ENCODE measurements around the gene VMAC.

Gene VMAC

GRCh38 chr19:5933391-5934068, 28.9 kb downstream of the VMAC start:
- H3K27me3 ChIP-seq (replicated peaks; ENCODE audit: control insufficient read depth, insufficient read depth, low read length) = no peaks in the 10 kb centered on the region
- no peak overlapping the region for H3K4me3 ChIP-seq (replicated peaks; ENCODE audit: low read depth, low read length)
- TF ChIP-seq, protein P1, sequence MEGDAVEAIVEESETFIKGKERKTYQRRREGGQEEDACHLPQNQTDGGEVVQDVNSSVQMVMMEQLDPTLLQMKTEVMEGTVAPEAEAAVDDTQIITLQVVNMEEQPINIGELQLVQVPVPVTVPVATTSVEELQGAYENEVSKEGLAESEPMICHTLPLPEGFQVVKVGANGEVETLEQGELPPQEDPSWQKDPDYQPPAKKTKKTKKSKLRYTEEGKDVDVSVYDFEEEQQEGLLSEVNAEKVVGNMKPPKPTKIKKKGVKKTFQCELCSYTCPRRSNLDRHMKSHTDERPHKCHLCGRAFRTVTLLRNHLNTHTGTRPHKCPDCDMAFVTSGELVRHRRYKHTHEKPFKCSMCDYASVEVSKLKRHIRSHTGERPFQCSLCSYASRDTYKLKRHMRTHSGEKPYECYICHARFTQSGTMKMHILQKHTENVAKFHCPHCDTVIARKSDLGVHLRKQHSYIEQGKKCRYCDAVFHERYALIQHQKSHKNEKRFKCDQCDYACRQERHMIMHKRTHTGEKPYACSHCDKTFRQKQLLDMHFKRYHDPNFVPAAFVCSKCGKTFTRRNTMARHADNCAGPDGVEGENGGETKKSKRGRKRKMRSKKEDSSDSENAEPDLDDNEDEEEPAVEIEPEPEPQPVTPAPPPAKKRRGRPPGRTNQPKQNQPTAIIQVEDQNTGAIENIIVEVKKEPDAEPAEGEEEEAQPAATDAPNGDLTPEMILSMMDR (IDR thresholded peaks at IDR 0.05; ENCODE audit: insufficient read depth, low read length, poor library complexity, severe bottlenecking) = no peak
- H3K36me3 ChIP-seq (ENCODE audit: control insufficient read depth, insufficient read depth, low read length) = peaks cover 39% of the 10 kb centered on the region
- DNase-seq (ENCODE audit: extremely low read depth, insufficient read length) = no peak

DNA sequence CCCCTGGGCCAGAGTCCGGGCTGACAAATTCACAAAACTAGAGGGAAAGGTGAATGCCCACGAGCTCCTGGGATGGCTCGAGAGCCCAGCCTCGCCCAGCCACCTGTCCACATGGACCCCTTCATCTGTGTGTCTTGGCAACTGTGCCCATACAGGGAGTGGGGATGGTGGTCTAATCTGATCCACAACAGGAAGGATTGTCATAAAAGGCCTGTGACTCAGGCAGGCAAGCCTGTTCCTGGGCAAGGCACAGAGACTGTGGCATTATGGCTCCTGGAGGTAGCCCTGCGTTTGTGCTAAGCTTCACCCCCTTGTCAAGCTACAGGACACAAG, 29.4 kb downstream of the VMAC start:
- no peaks in the 10 kb centered on the region for H3K27me3 ChIP-seq (replicated peaks; ENCODE audit: control insufficient read depth, insufficient read depth, low read length)
- no peak overlapping the region for H3K4me3 ChIP-seq (replicated peaks; ENCODE audit: low read depth, low read length)
- TF ChIP-seq, protein P1 (IDR thresholded peaks at IDR 0.05; ENCODE audit: insufficient read depth, low read length, poor library complexity, severe bottlenecking) = no peak
- peaks cover 36% of the 10 kb centered on the region for H3K36me3 ChIP-seq (ENCODE audit: control insufficient read depth, insufficient read depth, low read length)
- no peak for DNase-seq (ENCODE audit: extremely low read depth, insufficient read length)

- no peak overlapping the region for H3K4me3 ChIP-seq (replicated peaks; ENCODE audit: low read depth, low read length)
- DNase-seq (ENCODE audit: extremely low read depth, insufficient read length) = no peak
- TF ChIP-seq, protein P1 (IDR thresholded peaks at IDR 0.05; ENCODE audit: insufficient read depth, low read length, poor library complexity, severe bottlenecking) = no peak
- no peaks in the 10 kb centered on the region for H3K27me3 ChIP-seq (replicated peaks; ENCODE audit: control insufficient read depth, insufficient read depth, low read length)
- H3K36me3 ChIP-seq (ENCODE audit: control insufficient read depth, insufficient read depth, low read length) = peaks cover 36% of the 10 kb centered on the region
Measured at GRCh38 chr19:5934774-5935472, 30.3 kb downstream of the VMAC start.

GRCh38 chr19:5935473-5936291, 31.0 kb downstream of the VMAC start:
- DNase-seq (ENCODE audit: extremely low read depth, insufficient read length) = no peak
- Histone ChIP-seq H3K27me3 (replicated peaks; ENCODE audit: control insufficient read depth, insufficient read depth, low read length) (no peaks in the 10 kb centered on the region), H3K36me3 (ENCODE audit: control insufficient read depth, insufficient read depth, low read length) (peaks cover 34% of the 10 kb centered on the region), H3K4me3 (replicated peaks; ENCODE audit: low read depth, low read length) (no peak overlapping the region)
- TF ChIP-seq, protein P1 (IDR thresholded peaks at IDR 0.05; ENCODE audit: insufficient read depth, low read length, poor library complexity, severe bottlenecking) = no peak

DNA sequence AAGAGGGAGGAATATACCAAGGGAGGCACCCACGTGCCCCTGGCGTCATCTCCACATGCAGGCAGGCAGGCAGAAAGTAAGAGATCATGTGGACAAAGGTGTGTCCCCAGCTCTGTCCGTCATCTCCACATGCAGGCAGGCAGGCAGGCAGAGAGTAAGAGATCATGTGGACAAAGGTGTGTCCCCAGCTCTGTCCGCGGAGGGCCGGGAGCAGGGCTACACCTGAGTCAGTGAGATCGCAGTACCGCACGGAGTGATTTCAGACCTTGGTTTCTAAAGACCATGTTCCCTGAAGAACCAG, 31.6 kb downstream of the VMAC start:
- Histone ChIP-seq H3K4me3 (replicated peaks; ENCODE audit: low read depth, low read length) (no peak overlapping the region), H3K36me3 (ENCODE audit: control insufficient read depth, insufficient read depth, low read length) (peaks cover 34% of the 10 kb centered on the region), H3K27me3 (replicated peaks; ENCODE audit: control insufficient read depth, insufficient read depth, low read length) (no peaks in the 10 kb centered on the region)
- TF ChIP-seq, protein P1 (IDR thresholded peaks at IDR 0.05; ENCODE audit: insufficient read depth, low read length, poor library complexity, severe bottlenecking) = no peak
- DNase-seq (ENCODE audit: extremely low read depth, insufficient read length) = no peak
